Measurements from ENCODE around the gene TBC1D14. TPM values are rescaled to one million over a fixed set of nuclear protein-coding genes. Genes with fewer than 3 reads are reported as not detected.

TBC1D14 gene
- total and polyA plus RNA-seq, 2 of the 8 experiments (the other 6 are each of a cell fraction or from before 2014, with no cell fraction given), result 45.6 to 48.2 TPM

- TF ChIP-seq FOSL1 (IDR thresholded peaks at IDR 0.05; ENCODE audit: insufficient read depth, low read depth, low read length), result no peak
- no peak for TF ChIP-seq TEAD4 (IDR thresholded peaks at IDR 0.05; ENCODE audit: low read depth, low read length)
- no peak for TF ChIP-seq TAF7 (optimal IDR thresholded peaks at IDR 0.05; ENCODE audit: borderline replicate concordance, low read depth, low read length)
- no peak for TF ChIP-seq CBX5 (IDR thresholded peaks at IDR 0.05; ENCODE audit: low read depth, low read length)
- no peak for TF ChIP-seq CBX8 (IDR thresholded peaks at IDR 0.05; ENCODE audit: borderline replicate concordance, low read depth, low read length)
- TF ChIP-seq POU5F1 (IDR thresholded peaks at IDR 0.05; ENCODE audit: low read depth, low read length), result no peak
Observed at GRCh38 chr4:6920171-6920570, 10.5 kb downstream of the TBC1D14 start (continued).
